Brain microvascular endothelial cell (primary cell): ENCODE results near the gene ARHGAP44.

Experiments used
- DNase-seq: peaks from one replicate; pipeline ENCODE4 v3.0.0-alpha.2; 2020
- H3K27ac ChIP-seq: fragments of 250-450 bp; sonication (Bioruptor Pico); 2 replicates; pipeline ENCODE4 v1.5.1; 2020; ENCODE audit warnings: mild to moderate bottlenecking, moderate library complexity
- H3K27me3 ChIP-seq: fragments of 250-450 bp; sonication (Bioruptor Pico); replicated peaks from 2 replicates; pipeline ENCODE4 v1.5.1; 2020; ENCODE audit warnings: mild to moderate bottlenecking
- H3K36me3 ChIP-seq: fragments of 250-450 bp; sonication (Bioruptor Pico); replicated peaks from 2 replicates; pipeline ENCODE4 v1.5.1; 2020; ENCODE audit warnings: mild to moderate bottlenecking
- H3K4me3 ChIP-seq: 2 replicates; pipeline ENCODE4 v1.5.1; 2011; ENCODE audit warnings: low read depth, mild to moderate bottlenecking, control low read depth, low read length, moderate library complexity
- in situ Hi-C: cut with HindIII; loops from 2 replicates; pipeline ENCODE4 v1.10.0; 2017; ENCODE audit warnings: low sequenced_read_pairs, low pct_ligation_motif_present
- TF ChIP-seq, protein P1 (sequence below): IDR thresholded peaks from 2 replicates; pipeline ENCODE4 v1.5.1; 2011; ENCODE audit warnings: low read depth, mild to moderate bottlenecking, moderate library complexity, low read length, control low read depth, inconsistent platforms; ENCODE audit errors: missing control alignments

ARHGAP44 gene, protein sequence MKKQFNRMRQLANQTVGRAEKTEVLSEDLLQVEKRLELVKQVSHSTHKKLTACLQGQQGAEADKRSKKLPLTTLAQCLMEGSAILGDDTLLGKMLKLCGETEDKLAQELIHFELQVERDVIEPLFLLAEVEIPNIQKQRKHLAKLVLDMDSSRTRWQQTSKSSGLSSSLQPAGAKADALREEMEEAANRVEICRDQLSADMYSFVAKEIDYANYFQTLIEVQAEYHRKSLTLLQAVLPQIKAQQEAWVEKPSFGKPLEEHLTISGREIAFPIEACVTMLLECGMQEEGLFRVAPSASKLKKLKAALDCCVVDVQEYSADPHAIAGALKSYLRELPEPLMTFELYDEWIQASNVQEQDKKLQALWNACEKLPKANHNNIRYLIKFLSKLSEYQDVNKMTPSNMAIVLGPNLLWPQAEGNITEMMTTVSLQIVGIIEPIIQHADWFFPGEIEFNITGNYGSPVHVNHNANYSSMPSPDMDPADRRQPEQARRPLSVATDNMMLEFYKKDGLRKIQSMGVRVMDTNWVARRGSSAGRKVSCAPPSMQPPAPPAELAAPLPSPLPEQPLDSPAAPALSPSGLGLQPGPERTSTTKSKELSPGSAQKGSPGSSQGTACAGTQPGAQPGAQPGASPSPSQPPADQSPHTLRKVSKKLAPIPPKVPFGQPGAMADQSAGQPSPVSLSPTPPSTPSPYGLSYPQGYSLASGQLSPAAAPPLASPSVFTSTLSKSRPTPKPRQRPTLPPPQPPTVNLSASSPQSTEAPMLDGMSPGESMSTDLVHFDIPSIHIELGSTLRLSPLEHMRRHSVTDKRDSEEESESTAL

GRCh38 chr17:12789481-12790248, at the start of gene ARHGAP44:
TSS of gene ARHGAP44 (plus strand) at chr17:12789498. CDS start at chr17:12789839, 341 bp downstream.
- DNase-seq = no peak
- Histone ChIP-seq H3K27ac (no peak within 1 kb of the TSS), H3K36me3 (no peaks in the 10 kb centered on the region), H3K27me3 (no peaks in the 10 kb centered on the region), H3K4me3 (peak within 1 kb of the TSS; percentile 65)
- TF ChIP-seq, protein P1, sequence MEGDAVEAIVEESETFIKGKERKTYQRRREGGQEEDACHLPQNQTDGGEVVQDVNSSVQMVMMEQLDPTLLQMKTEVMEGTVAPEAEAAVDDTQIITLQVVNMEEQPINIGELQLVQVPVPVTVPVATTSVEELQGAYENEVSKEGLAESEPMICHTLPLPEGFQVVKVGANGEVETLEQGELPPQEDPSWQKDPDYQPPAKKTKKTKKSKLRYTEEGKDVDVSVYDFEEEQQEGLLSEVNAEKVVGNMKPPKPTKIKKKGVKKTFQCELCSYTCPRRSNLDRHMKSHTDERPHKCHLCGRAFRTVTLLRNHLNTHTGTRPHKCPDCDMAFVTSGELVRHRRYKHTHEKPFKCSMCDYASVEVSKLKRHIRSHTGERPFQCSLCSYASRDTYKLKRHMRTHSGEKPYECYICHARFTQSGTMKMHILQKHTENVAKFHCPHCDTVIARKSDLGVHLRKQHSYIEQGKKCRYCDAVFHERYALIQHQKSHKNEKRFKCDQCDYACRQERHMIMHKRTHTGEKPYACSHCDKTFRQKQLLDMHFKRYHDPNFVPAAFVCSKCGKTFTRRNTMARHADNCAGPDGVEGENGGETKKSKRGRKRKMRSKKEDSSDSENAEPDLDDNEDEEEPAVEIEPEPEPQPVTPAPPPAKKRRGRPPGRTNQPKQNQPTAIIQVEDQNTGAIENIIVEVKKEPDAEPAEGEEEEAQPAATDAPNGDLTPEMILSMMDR = no peak
- in situ Hi-C loops = no loop called here

DNA sequence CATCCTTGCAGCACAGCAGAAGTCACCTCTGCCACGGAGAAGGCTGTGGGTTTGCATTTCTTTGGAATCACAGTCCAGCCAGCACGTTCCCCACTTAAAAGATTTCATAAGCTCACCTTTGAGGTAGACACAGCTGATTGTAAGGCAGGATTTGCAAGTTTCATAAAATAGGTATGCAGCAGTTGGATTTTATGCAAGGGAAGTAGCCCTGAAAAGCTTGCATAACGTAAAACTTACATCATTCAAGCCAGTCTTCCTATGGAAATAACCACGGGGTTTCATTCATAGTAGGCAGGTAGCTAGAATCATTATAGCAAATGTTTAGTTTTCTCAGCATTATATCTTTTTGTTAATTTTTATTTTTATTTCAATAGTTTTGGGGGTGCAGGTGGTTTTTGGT, 49.8 kb upstream of the ARHGAP44 start:
- DNase-seq = no peak
- Histone ChIP-seq H3K27me3 (no peaks in the 10 kb centered on the region), H3K4me3 (no peak overlapping the region), H3K36me3 (no peaks in the 10 kb centered on the region), H3K27ac (no peak overlapping the region)
- TF ChIP-seq, protein P1 = no peak
- in situ Hi-C loops = no loop called here

DNA sequence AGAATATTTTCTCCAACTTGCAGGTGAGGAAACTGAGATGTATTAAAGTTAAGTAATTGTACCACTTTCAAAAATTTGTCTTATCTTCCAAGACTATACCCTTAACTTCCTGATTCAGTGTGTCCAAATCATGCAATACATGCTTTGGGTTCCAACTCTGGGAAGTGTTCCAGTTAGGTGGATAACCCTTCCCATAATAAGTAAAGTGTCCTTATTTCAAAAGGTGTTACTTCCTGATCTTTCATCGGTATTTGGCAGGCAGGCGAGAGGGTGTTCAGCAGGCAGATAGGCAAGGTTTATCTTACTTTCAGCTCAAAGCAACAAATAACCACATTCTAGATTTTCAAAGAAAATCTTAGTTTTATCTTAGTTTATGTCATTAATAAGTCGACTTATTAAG, 46.3 kb upstream of the ARHGAP44 start:
- DNase-seq = no peak
- no peaks in the 10 kb centered on the region for H3K27me3 ChIP-seq
- in situ Hi-C loops = no loop called here
- no peak overlapping the region for H3K27ac ChIP-seq
- H3K36me3 ChIP-seq = no peaks in the 10 kb centered on the region
- no peak overlapping the region for H3K4me3 ChIP-seq
- TF ChIP-seq, protein P1 = no peak

- in situ Hi-C loops = no loop called here
- no peaks in the 10 kb centered on the region for H3K27me3 ChIP-seq
- no peak overlapping the region for H3K4me3 ChIP-seq
- H3K36me3 ChIP-seq = no peaks in the 10 kb centered on the region
- TF ChIP-seq, protein P1 = no peak
- no peak for DNase-seq
- no peak overlapping the region for H3K27ac ChIP-seq
These were observed 45.0 kb upstream of the ARHGAP44 start for GRCh38 chr17:12744298-12744697.

DNA sequence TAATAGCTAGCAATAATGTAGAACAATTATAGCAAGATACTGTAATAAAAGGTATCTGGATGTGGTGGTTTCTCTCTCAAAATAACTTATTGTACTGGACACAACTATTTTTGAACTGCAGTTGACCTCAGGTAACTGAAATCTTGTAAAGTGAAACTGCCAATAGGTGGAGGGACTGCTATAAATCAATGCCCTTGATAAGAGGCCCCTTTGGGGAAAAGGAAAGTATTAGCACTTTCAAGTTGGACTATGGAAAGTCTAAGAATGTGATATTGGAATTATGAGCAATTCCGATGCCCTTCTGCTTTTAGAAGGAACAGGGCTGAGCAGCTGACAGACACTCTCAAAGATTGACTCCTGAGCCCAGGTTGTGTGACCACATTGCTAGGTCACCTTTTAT, 44.5 kb upstream of the ARHGAP44 start:
- TF ChIP-seq, protein P1 = no peak
- Histone ChIP-seq H3K27ac (no peak overlapping the region), H3K4me3 (no peak overlapping the region), H3K36me3 (no peaks in the 10 kb centered on the region), H3K27me3 (no peaks in the 10 kb centered on the region)
- DNase-seq = no peak
- in situ Hi-C loops = no loop called here
